ENCODE measurements around the gene ARL6IP5. TPM values are rescaled to one million over a fixed set of nuclear protein-coding genes. Genes with fewer than 3 reads are reported as not detected.

ARL6IP5 gene
- polyA plus RNA-seq, 3 donors: 69.3 to 458 (median 430) TPM

DNA sequence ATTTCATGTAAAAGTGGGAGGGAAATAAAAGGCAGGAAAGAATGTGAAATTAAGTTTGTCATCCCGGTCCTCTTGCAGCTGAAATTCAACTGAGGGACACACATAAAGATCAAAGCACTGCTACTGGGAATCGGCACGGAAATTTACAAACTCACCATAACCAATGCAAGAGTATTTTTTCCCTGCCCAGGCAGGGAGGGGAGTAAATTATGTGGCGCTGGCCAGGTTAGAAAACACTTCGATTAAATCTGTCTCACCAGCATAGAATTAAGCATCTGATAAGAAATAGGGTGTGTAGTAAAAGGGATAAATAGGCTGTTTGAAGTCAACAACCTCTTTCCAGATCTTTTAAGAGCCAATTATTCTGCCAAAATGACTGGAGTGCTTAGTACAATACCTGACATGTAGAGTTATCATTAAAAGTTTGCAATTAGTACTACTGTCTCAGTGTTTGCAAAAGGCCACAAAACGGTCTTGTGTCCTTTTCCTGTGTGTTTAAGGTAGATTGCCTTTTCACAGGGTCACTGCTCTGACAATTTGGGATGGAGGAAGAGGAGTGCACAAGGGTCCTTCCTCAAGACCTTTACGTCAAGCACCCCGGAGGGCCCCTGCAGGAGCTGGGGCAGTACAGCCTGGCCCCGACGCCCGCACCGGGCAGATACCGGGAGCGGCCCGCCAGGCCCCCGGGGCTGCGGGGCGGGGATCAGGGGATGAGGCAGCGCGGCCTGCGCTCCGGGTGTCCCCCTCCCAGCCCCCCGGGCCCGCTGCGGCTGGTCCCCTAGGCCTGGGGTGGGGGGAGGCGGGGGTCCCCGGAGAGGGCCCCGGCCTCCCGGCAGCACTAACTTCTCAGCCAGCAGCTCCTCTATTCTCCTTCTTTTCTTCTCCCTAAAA lies 5.2 kb upstream of the ARL6IP5 start:
- DNase-seq: no peak
- H3K27ac ChIP-seq (ENCODE audit: low read depth in 1 of 2, low read length in 2 of 2): peak overlapping the region; percentile 37 to 87

More for the DNA sequence above, 5.2 kb upstream of the ARL6IP5 start:
- WGBS (ENCODE audit: insufficient coverage): 0% methylated on average over 8 of the region's 29 CpGs
- Mint-ChIP-seq H3K27ac (peak overlapping the region; percentile 60 to 97 (median 93)), H3K4me1 (peaks cover 54% of the 10 kb centered on the region), H3K27me3 (ENCODE audit: low read depth in 3 of 3) (no peaks in the 10 kb centered on the region), H3K4me3 (peak overlapping the region; percentile 74 to 84), H3K9me3 (no peaks in the 10 kb centered on the region), H3K36me3 (peaks cover 9 to 22% of the 10 kb centered on the region in 2 donors)
- H3K79me2 ChIP-seq (ENCODE audit: insufficient read depth, low read length): peaks cover 70% of the 10 kb centered on the region
- TF ChIP-seq, protein P1, sequence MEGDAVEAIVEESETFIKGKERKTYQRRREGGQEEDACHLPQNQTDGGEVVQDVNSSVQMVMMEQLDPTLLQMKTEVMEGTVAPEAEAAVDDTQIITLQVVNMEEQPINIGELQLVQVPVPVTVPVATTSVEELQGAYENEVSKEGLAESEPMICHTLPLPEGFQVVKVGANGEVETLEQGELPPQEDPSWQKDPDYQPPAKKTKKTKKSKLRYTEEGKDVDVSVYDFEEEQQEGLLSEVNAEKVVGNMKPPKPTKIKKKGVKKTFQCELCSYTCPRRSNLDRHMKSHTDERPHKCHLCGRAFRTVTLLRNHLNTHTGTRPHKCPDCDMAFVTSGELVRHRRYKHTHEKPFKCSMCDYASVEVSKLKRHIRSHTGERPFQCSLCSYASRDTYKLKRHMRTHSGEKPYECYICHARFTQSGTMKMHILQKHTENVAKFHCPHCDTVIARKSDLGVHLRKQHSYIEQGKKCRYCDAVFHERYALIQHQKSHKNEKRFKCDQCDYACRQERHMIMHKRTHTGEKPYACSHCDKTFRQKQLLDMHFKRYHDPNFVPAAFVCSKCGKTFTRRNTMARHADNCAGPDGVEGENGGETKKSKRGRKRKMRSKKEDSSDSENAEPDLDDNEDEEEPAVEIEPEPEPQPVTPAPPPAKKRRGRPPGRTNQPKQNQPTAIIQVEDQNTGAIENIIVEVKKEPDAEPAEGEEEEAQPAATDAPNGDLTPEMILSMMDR (IDR thresholded peaks at IDR 0.05): no peak
- peaks cover 13 to 21% of the 10 kb centered on the region in 2 donors for H3K36me3 ChIP-seq (replicated peaks in 1 of 2; ENCODE audit: control insufficient read depth in 1 of 2, insufficient read depth in 2 of 2, low read length in 2 of 2)
- peaks cover 54 to 67% of the 10 kb centered on the region in 2 donors for H3K4me1 ChIP-seq (ENCODE audit: control insufficient read depth in 1 of 2, insufficient read depth in 2 of 2, low read length in 2 of 2)
- no peaks in the 10 kb centered on the region for H4K20me1 ChIP-seq (ENCODE audit: insufficient read depth, low read length)
- H3K27me3 ChIP-seq (ENCODE audit: control insufficient read depth in 2 of 2, insufficient read depth in 2 of 2, low read length in 2 of 2): no peaks in the 10 kb centered on the region
- H3K4me3 ChIP-seq (replicated peaks in 1 of 3; ENCODE audit: low read depth in 2 of 3, low read length in 3 of 3): peak overlapping the region; percentile 61 to 98 (median 95)
- H3K9me3 ChIP-seq (replicated peaks in 1 of 2; ENCODE audit: control insufficient read depth in 1 of 2, insufficient read depth in 1 of 2, low read length in 2 of 2): no peaks in the 10 kb centered on the region
- intact Hi-C loops (cut with micrococcal nuclease): loop anchor here in 1 of 2 donors (2.0 to 10.0 kb wide), 2 partner anchors 29 to 1985 kb away; no protein-coding TSS in a partner anchor
- H3K4me2 ChIP-seq (replicated peaks; ENCODE audit: extremely low read depth, low read length, poor library complexity, severe bottlenecking): peak overlapping the region; percentile 90
- peak overlapping the region; percentile 85 for H2AFZ ChIP-seq (ENCODE audit: insufficient read depth, low read depth, low read length, poor library complexity, severe bottlenecking)
- peak overlapping the region; percentile 84 for H3K9ac ChIP-seq (ENCODE audit: insufficient read depth, low read length, poor library complexity, severe bottlenecking)
